T-cell (primary cell): ENCODE results near the gene PAX1. TPM values are rescaled to one million over a fixed set of nuclear protein-coding genes. Genes with fewer than 3 reads are reported as not detected.

Experiments
- ATAC-seq, 4 experiments: fragments of 200-7000 bp in 3 of 4; fragments of 150-1000 bp in 1 of 4; cut with Tn5 transposase; replicated peaks in 1 of 4; 1 replicate in 3 of 4; 2 replicates in 1 of 4; pipeline ENCODE4 v1.10.0; 2021; ENCODE audit warnings: moderate library complexity in 3 of 4, mild to moderate bottlenecking in 2 of 4, moderate number of reproducible peaks in 1 of 4
- CTCF ChIA-PET, 2 donors: fragments of 300-600 bp; sonication (Branson Sonifier 250); formaldehyde crosslinking; loops; one replicate each; lab custom pipeline; 2022; ENCODE audit warnings: antibody characterized with exemption in 2 of 2; lab: Charles Lee
- POLR2A ChIA-PET, 2 donors: fragments of 300-600 bp; sonication (Branson Sonifier 250); formaldehyde crosslinking; loops; one replicate each; lab custom pipeline; 2022; ENCODE audit warnings: antibody characterized with exemption in 2 of 2; lab: Charles Lee
- DNase-seq, 35 experiments: peaks; one replicate each; pipeline versions ENCODE4 v3.0.0 to v3.0.0-alpha.2; 2013 to 2023
- H3K27ac ChIP-seq: one replicate; pipeline ENCODE4 v1.5.1; 2013; ENCODE audit warnings: low read length
- H3K27me3 ChIP-seq, 2 experiments: replicated peaks in 1 of 2; 1 replicate in 1 of 2; 2 replicates in 1 of 2; pipeline versions ENCODE4 v1.6.1 to v1.7.0; 2013; ENCODE audit warnings: low read length in 1 of 2, mixed read lengths in 1 of 2; ENCODE audit not compliant: control insufficient read depth in 2 of 2, insufficient read depth in 2 of 2; ENCODE audit errors: extremely low read depth in 1 of 2
- H3K36me3 ChIP-seq, 2 donors: 1 replicate in 1 of 2; 2 replicates in 1 of 2; pipeline versions ENCODE4 v1.6.1 to v1.7.0; 2013; ENCODE audit warnings: low read length in 1 of 2; ENCODE audit not compliant: control insufficient read depth in 2 of 2, insufficient read depth in 1 of 2; ENCODE audit errors: extremely low read depth in 1 of 2
- H3K4me1 ChIP-seq, 2 experiments: 1 replicate in 1 of 2; 2 replicates in 1 of 2; pipeline versions ENCODE4 v1.6.1 to v1.7.0; 2013; ENCODE audit warnings: low read length in 2 of 2, mixed read lengths in 1 of 2; ENCODE audit not compliant: insufficient read depth in 2 of 2, control insufficient read depth in 1 of 2; ENCODE audit errors: extremely low read depth in 1 of 2
- H3K4me3 ChIP-seq, 2 donors: 1 replicate in 1 of 2; 2 replicates in 1 of 2; pipeline versions ENCODE4 v1.5.1 to v1.7.0; 2013; ENCODE audit warnings: mild to moderate bottlenecking in 2 of 2, low read length in 1 of 2, moderate library complexity in 1 of 2; ENCODE audit not compliant: control insufficient read depth in 1 of 2; ENCODE audit errors: extremely low read depth in 1 of 2
- H3K9me3 ChIP-seq: 2 replicates; pipeline ENCODE4 v1.7.0; 2013
- H3K27ac Mint-ChIP-seq, 2 donors: one replicate each; pipeline ENCODE4 v1.8.0; 2020 to 2021; ENCODE audit warnings: mild to moderate bottlenecking in 2 of 2, mixed read lengths in 2 of 2
- H3K27me3 Mint-ChIP-seq, 2 donors: one replicate each; pipeline ENCODE4 v1.8.0; 2021 to 2022; ENCODE audit warnings: mixed read lengths in 2 of 2
- H3K36me3 Mint-ChIP-seq: one replicate; pipeline ENCODE4 v1.8.0; 2021; ENCODE audit warnings: mixed read lengths
- H3K4me1 Mint-ChIP-seq, 3 donors: one replicate each; pipeline ENCODE4 v1.8.0; 2020 to 2022; ENCODE audit warnings: mixed read lengths in 3 of 3, mild to moderate bottlenecking in 1 of 3
- H3K4me3 Mint-ChIP-seq, 3 donors: one replicate each; pipeline ENCODE4 v1.8.0; 2020 to 2022; ENCODE audit warnings: mild to moderate bottlenecking in 3 of 3, mixed read lengths in 3 of 3, moderate library complexity in 3 of 3
- H3K9me3 Mint-ChIP-seq, 3 donors: one replicate each; pipeline ENCODE4 v1.8.0; 2020 to 2022; ENCODE audit warnings: mixed read lengths in 3 of 3
- WGBS: methylation state at CpG from one replicate; pipeline ENCODE4 v1.1.5; 2013; ENCODE audit warnings: missing lambda C conversion rate; ENCODE audit not compliant: insufficient coverage; 5-methylcytosine and 5-hydroxymethylcytosine counted together
- total RNA-seq, 35 experiments: library from RNA in 6 of 35; stranded (reverse) in 6 of 35; fragments of 120-200 nt in 1 of 35; gene quantifications; one replicate each; pipeline versions ENCODE4 v1.2.1 to v1.2.4 and lab custom pipeline; 2013 to 2026

The PAX1 gene
- total RNA-seq, 5 donors from 2014 or later (not counting 1 experiment from before 2014, with no cell fraction given) = not detected

GRCh38 chr20:21725892-21726291 lies 20.4 kb downstream of the PAX1 start:
- ChIA-PET POLR2A (no interaction called here), CTCF (no interaction called here)
- Histone ChIP-seq H3K27me3 (no peaks in the 10 kb centered on the region), H3K36me3 (no peaks in the 10 kb centered on the region), H3K9me3 (no peaks in the 10 kb centered on the region), H3K4me1 (no peaks in the 10 kb centered on the region), H3K27ac (no peak overlapping the region), H3K4me3 (no peak overlapping the region)
- WGBS = 43% methylated on average over 1 of the region's 2 CpGs
- no peak for DNase-seq
- Mint-ChIP-seq H3K4me1 (no peaks in the 10 kb centered on the region), H3K27ac (no peak overlapping the region), H3K9me3 (no peaks in the 10 kb centered on the region), H3K27me3 (peaks cover 2 to 4% of the 10 kb centered on the region in 2 donors), H3K4me3 (no peak overlapping the region), H3K36me3 (no peaks in the 10 kb centered on the region)
- ATAC-seq = no peak

DNA sequence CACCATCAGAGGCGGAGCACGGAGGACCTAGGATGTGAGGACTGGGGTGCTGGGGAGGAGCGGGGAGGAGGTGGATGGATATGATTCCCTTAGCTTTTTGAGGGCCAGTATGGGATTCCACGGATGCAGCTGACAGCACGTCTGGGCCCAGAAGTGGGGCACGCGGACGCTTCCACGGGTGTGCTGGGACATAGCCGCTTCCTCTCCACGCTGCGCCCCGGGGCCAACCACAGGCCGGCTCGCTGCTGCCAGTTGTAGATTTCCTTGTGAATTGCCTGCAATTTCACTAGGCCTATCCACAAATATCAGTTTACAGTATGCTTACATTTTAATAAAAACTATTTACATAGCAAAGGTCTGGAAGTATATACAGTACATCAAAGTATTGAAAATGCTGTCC lies 23.9 kb downstream of the PAX1 start:
- peaks cover 4 to 5% of the 10 kb centered on the region in 2 donors for H3K27me3 Mint-ChIP-seq
- no peak overlapping the region for H3K4me3 ChIP-seq
- WGBS = 83% methylated on average over 2 of the region's 15 CpGs
- no peak for ATAC-seq
- no peak for DNase-seq
- no peak overlapping the region for H3K27ac Mint-ChIP-seq
- CTCF ChIA-PET = no interaction called here
- H3K9me3 Mint-ChIP-seq = no peaks in the 10 kb centered on the region
- no peaks in the 10 kb centered on the region for H3K4me1 Mint-ChIP-seq
- H3K9me3 ChIP-seq = no peaks in the 10 kb centered on the region
- no peaks in the 10 kb centered on the region for H3K36me3 ChIP-seq
- POLR2A ChIA-PET = no interaction called here
- no peaks in the 10 kb centered on the region for H3K4me1 ChIP-seq
- H3K27ac ChIP-seq = no peak overlapping the region
- no peak overlapping the region for H3K4me3 Mint-ChIP-seq
- no peaks in the 10 kb centered on the region for H3K36me3 Mint-ChIP-seq
- no peaks in the 10 kb centered on the region for H3K27me3 ChIP-seq

DNA sequence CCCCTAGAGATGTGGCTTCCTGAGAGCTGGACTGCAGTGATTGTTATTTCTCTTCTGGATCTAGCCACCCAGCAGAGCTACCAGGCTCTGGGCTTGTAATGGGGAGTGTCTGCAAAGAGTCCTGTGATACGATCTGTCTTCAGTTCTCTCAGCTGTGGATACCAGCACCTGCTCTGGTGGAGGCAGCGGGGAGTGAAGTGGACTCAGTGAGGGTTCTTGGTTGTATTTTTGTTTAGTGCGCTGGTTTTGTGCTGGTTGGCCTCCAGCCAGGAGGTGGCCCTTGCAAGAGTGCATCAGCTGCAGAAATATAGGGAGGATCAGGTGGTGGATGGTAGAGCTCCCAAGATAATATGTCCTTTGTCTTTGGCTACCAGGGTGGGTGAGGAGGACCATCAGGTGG lies 33.7 kb downstream of the PAX1 start:
- ChIA-PET CTCF (no interaction called here), POLR2A (no interaction called here)
- DNase-seq = no peak
- no peak overlapping the region for H3K4me3 ChIP-seq
- H3K4me3 Mint-ChIP-seq = no peak overlapping the region
- no peaks in the 10 kb centered on the region for H3K4me1 ChIP-seq
- H3K36me3 Mint-ChIP-seq = no peaks in the 10 kb centered on the region
- H3K9me3 ChIP-seq = no peaks in the 10 kb centered on the region
- no peak overlapping the region for H3K27ac ChIP-seq
- no peaks in the 10 kb centered on the region for H3K36me3 ChIP-seq
- H3K9me3 Mint-ChIP-seq = peaks cover 4 to 11% (median 8%) of the 10 kb centered on the region in 3 donors
- peaks cover 0 to 7% of the 10 kb centered on the region in 2 donors for H3K27me3 Mint-ChIP-seq
- no peaks in the 10 kb centered on the region for H3K4me1 Mint-ChIP-seq
- H3K27me3 ChIP-seq = peaks cover 0 to 11% of the 10 kb centered on the region in 2 experiments
- no peak for ATAC-seq
- H3K27ac Mint-ChIP-seq = no peak overlapping the region
- WGBS = 59% methylated on average over 2 of the region's 3 CpGs

- Histone ChIP-seq H3K27ac (no peak overlapping the region), H3K4me3 (no peak overlapping the region), H3K27me3 (peaks cover 0 to 11% of the 10 kb centered on the region in 2 experiments), H3K4me1 (no peaks in the 10 kb centered on the region), H3K9me3 (no peaks in the 10 kb centered on the region), H3K36me3 (no peaks in the 10 kb centered on the region)
- POLR2A ChIA-PET = no interaction called here
- H3K4me1 Mint-ChIP-seq = no peaks in the 10 kb centered on the region
- CTCF ChIA-PET = no interaction called here
- no peak for ATAC-seq
- H3K27me3 Mint-ChIP-seq = peaks cover 0 to 7% of the 10 kb centered on the region in 2 donors
- WGBS = 52% methylated on average over 3 of the region's 3 CpGs
- H3K27ac Mint-ChIP-seq = no peak overlapping the region
- no peak overlapping the region for H3K4me3 Mint-ChIP-seq
- DNase-seq = no peak
- H3K9me3 Mint-ChIP-seq = peaks cover 4 to 11% (median 9%) of the 10 kb centered on the region in 3 donors
- H3K36me3 Mint-ChIP-seq = no peaks in the 10 kb centered on the region
Measured at GRCh38 chr20:21739682-21740081, 34.2 kb downstream of the PAX1 start.

GRCh38 chr20:21741266-21741665 lies 35.8 kb downstream of the PAX1 start:
- no peak overlapping the region for H3K27ac Mint-ChIP-seq
- H3K27me3 Mint-ChIP-seq = peaks cover 0 to 7% of the 10 kb centered on the region in 2 donors
- Histone ChIP-seq H3K9me3 (no peaks in the 10 kb centered on the region), H3K4me3 (no peak overlapping the region), H3K27me3 (peaks cover 0 to 11% of the 10 kb centered on the region in 2 experiments), H3K36me3 (no peaks in the 10 kb centered on the region), H3K4me1 (no peaks in the 10 kb centered on the region), H3K27ac (no peak overlapping the region)
- H3K4me3 Mint-ChIP-seq = no peak overlapping the region
- ATAC-seq = no peak
- no peak for DNase-seq
- no peaks in the 10 kb centered on the region for H3K4me1 Mint-ChIP-seq
- peaks cover 6 to 12% (median 11%) of the 10 kb centered on the region in 3 donors for H3K9me3 Mint-ChIP-seq
- H3K36me3 Mint-ChIP-seq = no peaks in the 10 kb centered on the region
- POLR2A ChIA-PET = no interaction called here
- CTCF ChIA-PET = no interaction called here

DNA sequence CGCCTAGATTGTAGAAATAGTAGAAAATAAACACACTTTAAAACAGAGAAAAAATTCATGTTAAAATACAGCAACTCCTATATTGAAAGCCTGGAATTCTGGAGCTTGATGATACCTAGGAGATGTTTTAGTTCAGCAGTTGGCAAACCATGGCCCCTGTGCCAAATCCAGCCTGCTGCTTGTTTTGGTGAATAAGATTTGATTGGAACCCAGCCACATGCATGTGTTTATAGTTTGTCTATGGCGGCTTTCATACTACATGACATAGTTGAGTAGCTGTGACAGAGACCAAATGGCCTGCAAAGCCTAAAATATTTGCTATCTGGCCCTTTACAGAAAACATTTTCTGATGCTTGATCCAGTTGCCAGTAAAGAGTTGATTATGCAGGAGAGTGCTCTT lies 57.2 kb downstream of the PAX1 start:
- Mint-ChIP-seq H3K27ac (no peak overlapping the region), H3K4me3 (no peak overlapping the region), H3K4me1 (no peaks in the 10 kb centered on the region), H3K27me3 (peaks cover 0 to 3% of the 10 kb centered on the region in 2 donors), H3K9me3 (peaks cover 2 to 10% (median 3%) of the 10 kb centered on the region in 3 donors), H3K36me3 (no peaks in the 10 kb centered on the region)
- WGBS = 40% methylated on average over 1 of the region's 2 CpGs
- no peaks in the 10 kb centered on the region for H3K4me1 ChIP-seq
- ChIA-PET CTCF (no interaction called here), POLR2A (no interaction called here)
- DNase-seq (no peak), ATAC-seq (no peak)
- H3K27me3 ChIP-seq = peaks cover 2 to 4% of the 10 kb centered on the region in 2 experiments
- H3K4me3 ChIP-seq = no peak overlapping the region
- H3K36me3 ChIP-seq = no peaks in the 10 kb centered on the region
- H3K27ac ChIP-seq = no peak overlapping the region
- no peaks in the 10 kb centered on the region for H3K9me3 ChIP-seq

GRCh38 chr20:21767200-21767738 lies 61.8 kb downstream of the PAX1 start:
- POLR2A ChIA-PET = no interaction called here
- Histone ChIP-seq H3K4me1 (no peaks in the 10 kb centered on the region), H3K9me3 (no peaks in the 10 kb centered on the region), H3K27me3 (peaks cover 4 to 5% of the 10 kb centered on the region in 2 experiments), H3K4me3 (no peak overlapping the region), H3K27ac (no peak overlapping the region), H3K36me3 (no peaks in the 10 kb centered on the region)
- no peak for DNase-seq
- CTCF ChIA-PET = no interaction called here
- Mint-ChIP-seq H3K36me3 (no peaks in the 10 kb centered on the region), H3K27ac (no peak overlapping the region), H3K27me3 (peaks cover 3 to 13% of the 10 kb centered on the region in 2 donors), H3K9me3 (peaks cover 0 to 15% (median 5%) of the 10 kb centered on the region in 3 donors), H3K4me1 (no peaks in the 10 kb centered on the region), H3K4me3 (no peak overlapping the region)
- 74% methylated on average over 9 of the region's 10 CpGs for WGBS
- no peak for ATAC-seq
